ENCODE data around the gene CYP4B1.

DNA sequence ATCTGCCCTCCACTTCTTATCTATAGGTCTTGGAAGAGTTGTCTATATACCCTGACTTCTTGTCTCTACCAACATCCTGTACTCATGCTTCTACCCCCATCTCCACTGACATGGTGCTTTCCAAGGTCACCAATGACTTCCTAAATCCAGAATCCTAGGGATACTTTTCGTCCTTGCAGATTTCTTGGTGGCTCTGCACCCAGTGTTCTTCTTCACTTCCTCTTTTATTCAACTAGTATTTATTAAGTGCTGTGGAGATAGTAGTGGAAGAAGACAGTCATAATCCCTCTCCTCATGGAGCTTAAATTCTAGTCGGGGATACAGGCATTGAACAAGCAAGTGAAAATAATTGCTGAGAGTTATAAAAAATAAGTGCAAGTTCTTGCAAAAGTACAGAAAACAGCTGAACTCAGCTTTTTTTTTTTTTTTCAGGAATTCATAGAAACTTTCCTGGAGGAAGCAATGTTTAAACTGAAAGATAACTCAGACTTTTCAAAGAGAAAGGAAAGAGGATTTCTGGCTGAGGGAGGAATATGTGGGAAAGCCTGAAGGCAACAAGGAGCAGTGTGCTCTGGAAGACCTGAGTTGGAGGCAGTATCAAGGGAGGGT lies 38.2 kb upstream of the CYP4B1 start:
- TF ChIP-seq POLR2A (IDR thresholded peaks at IDR 0.05) (no peak), CTCF (IDR thresholded peaks at IDR 0.05) (no peak)
